HG03469 (cell line): ENCODE measurements around the gene RFX4.

ENCODE experiments used
- ATAC-seq: cut with Tn5 transposase; IDR thresholded peaks from one replicate; pipeline ENCODE4 v1.9.1; 2021; ENCODE audit warnings: mild to moderate bottlenecking, moderate library complexity, moderate number of reproducible peaks; ENCODE audit not compliant: unreplicated experiment

Gene RFX4

DNA sequence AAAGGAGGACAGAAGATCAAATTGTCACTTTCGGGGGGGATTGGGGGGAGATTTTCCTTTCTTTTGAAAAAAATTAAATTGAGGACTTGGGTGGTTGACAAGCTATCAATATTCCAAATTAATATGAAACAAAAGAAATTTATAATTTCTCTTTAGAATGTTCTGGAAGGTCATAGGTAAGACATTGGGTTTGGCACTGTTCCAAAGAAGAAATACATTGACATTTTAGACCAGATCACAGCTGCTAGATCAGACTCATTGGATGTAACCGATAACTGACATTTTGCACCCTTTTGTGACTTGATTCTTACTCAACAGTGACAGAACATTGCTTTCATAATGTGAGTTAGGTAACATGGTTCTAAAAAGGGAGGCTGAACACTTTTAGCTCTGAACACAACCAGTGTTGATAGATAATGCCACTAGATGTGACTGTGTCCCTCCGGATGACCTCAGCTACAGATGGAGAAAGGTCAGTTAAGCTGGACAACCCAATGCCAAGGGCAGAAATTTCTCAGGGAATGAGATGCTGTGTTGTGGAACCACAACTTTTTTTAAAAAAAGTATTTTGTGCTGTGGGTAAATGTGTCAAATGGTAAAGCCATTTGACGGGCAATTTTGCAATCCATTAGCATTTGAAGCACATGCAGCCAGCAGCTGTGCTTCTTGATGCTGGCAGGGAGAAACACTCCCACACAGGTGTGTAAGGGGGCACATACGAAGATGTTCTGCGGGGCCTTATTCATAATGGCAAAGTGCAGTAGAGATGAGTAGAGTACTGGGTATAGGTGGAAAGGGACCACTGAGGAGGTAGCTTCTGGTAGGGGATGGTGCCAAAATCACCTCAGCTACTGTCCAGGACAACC lies 62.9 kb downstream of the RFX4 start:
- ATAC-seq, result no peak

DNA sequence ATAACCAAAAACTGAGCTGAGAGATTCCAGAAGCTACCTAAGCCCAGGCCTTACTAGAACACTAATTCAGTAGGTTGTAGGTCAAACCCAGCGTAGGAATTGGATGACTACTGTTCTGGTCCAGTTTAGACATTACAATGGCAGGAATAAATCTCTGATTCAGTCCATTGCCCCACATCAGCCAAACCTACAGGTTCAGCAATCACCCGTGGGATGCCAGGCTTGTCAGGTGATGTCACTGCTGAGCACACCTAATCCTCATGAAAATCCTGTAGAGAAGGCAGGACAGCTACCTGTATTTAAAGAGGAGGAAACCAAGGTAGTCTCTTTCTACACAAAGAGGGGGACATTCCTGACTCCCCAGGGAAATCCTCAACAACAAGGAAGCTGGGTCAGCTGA lies 63.7 kb downstream of the RFX4 start:
- ATAC-seq, result no peak

GRCh38 chr12:106647793-106648514 lies 65.2 kb downstream of the RFX4 start:
- ATAC-seq, result no peak

GRCh38 chr12:106648736-106649135 lies 65.9 kb downstream of the RFX4 start:
- ATAC-seq, result no peak

DNA sequence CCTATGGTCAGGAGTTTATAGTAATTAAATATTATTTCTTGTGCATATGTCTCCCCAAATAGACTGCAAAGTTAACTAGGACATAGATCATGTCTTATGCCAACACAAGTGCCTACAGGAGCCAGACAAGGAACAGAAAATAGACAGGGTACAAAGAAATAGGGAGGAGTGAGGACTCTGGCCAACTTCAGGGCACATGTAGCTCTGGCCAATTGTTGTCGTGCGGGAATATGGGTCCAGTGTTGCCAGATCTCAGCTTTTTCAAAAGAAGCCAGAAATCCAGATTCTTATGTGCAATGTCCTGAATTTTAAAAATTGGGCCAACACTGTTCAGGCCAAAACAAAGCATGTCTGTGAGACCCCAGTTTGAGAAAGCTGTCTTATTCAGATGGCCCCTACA lies 68.7 kb downstream of the RFX4 start:
- no peak for ATAC-seq

DNA sequence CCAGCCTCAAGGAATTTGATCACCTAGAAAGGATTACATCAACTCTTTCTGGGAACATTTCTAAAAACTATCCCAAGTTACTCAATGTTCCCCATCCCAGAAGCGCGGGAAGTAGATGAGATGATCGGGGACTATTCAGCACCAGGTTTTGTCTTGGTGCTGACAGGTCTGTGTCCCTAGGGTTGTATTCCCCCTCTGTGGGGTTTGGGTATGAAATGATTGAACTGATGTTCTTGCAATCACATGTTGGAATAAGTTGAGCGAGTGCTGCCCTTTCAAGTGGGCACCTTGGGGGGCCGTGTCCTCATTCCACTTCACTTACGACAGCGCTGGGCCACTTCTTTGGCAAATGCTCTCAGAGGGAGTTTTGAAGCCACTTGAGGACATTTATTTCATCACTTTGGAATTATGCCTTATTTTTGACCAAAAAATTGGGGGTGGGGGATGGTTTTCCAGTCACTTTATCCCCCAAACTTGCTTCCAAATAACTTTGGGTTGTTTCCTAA lies 69.8 kb downstream of the RFX4 start:
- no peak for ATAC-seq

- ATAC-seq, result no peak
Observed at GRCh38 chr12:106655577-106655976, 72.8 kb downstream of the RFX4 start.

DNA sequence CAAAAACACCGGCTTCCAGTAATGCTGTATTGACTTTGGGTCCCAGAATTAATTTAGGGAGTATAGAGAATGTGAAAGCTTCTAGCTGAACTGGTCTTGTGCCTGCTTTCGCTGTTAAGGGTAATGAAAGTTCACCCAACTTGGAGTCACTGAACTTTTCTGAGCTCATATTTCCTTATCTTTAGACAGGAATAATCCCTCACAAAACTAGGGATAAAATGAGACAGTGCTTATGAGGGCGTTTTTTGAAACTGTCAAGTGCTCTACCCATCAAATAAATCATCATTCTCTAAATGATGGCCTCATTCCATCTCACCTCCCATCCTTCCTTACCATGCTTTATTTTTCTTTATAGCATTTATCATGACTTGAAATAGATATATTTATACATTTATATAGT lies 74.7 kb downstream of the RFX4 start:
- no peak for ATAC-seq

- no peak for ATAC-seq
Observed at GRCh38 chr12:106663385-106663784, 80.6 kb downstream of the RFX4 start.

- ATAC-seq, result no peak
Observed at GRCh38 chr12:106669216-106669615, 86.4 kb downstream of the RFX4 start.

- ATAC-seq, result no peak
Observed at GRCh38 chr12:106670131-106670530, 87.3 kb downstream of the RFX4 start.

DNA sequence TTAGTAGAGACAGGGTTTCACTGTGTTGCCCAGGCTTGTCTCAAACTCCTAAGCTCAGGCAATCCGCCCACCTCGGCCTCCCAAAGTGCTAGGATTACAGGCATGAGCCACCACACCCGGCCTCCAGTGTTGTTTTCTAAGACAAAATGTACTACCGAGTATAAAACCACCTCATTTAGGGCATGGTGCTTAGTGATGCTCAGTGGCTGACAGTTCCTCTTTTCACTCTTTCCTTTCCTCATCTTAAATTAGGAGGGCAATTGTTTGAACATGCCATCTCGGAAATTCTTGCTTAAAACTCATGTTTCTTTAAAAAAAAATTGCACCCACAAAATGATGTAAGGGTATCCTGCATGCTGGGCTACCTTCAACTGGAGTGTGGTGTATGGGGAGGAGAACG lies 89.0 kb downstream of the RFX4 start:
- ATAC-seq, result no peak

GRCh38 chr12:106672314-106673025 lies 89.7 kb downstream of the RFX4 start:
- ATAC-seq, result no peak

DNA sequence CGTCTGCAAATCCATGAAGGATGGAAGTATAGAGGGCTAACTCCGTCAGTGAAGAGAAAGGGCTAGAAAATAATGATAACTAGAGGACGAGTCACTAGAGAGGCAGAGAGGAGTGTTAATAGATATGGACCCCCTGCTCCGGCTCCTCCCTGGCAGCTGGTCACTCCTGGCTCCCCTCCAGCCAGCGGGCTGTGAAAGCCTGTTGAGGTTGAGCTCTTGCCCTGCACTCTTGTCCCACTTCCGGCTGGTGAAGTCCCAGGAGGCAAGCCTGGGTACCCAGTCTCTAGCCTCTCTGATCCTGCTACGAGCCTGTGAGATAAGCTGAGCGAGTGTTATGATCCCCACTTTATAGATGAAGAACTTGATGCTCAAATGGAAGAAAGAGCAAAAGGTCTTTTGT lies 90.3 kb downstream of the RFX4 start:
- no peak for ATAC-seq

DNA sequence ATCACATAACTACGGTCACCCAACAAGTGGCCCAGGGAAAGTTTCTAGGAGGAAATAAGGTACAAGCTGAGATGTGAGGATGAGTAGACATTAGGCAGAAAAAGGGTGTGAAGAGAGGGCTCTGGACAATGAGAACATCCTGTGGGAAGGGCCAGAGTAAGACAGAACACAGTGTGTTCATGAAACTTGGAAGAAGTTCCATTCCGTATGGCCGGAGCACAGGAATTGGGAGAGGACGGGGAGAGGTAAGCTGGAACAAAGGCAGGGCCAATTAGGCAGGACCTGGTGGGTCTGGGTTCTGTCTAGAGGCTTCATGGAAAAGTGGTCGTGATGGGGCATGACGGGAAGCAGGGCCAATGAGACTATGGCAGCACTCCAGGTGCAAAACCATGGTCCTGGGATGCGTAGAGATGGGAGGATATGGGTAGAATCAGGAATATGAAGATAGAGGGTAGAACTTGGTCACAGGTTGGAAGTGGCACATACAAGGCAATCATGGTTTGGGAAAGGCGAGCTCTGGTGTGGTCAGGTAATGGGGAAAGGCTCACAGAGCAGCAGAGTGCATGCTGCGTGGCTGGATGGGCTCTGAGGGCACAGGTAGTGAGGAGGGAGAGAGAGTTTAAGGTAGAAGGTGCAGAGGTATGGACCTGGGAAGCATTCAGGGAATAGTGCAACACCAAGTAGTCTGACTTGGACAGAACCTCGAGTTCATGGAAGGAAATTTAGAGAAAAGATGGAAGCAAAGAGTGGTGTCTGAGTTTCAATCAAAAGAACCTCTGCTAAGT lies 93.0 kb downstream of the RFX4 start:
- no peak for ATAC-seq

GRCh38 chr12:106679574-106679973 lies 96.8 kb downstream of the RFX4 start:
- no peak for ATAC-seq

- ATAC-seq, result no peak
Observed at GRCh38 chr12:106680280-106680679, 97.5 kb downstream of the RFX4 start.

DNA sequence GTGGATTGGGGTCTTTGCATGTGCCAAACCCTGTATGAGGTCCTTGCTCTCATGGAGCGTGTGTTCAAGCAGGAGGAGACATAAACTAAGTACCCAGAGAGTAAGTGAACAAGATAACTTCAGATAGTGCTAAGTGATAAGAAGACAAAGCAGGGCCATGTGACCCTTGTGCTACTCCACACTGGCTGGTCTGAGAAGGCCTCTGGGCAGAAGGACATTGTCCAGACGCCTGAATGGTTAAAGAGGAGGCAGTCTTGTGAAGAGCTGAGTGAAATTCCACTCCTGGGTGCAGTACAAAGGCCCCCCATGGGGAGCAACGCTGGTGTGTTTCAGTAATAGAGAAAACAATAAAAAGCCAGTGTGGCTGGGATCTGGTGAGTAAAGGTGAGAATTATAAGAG lies 98.4 kb downstream of the RFX4 start:
- no peak for ATAC-seq

DNA sequence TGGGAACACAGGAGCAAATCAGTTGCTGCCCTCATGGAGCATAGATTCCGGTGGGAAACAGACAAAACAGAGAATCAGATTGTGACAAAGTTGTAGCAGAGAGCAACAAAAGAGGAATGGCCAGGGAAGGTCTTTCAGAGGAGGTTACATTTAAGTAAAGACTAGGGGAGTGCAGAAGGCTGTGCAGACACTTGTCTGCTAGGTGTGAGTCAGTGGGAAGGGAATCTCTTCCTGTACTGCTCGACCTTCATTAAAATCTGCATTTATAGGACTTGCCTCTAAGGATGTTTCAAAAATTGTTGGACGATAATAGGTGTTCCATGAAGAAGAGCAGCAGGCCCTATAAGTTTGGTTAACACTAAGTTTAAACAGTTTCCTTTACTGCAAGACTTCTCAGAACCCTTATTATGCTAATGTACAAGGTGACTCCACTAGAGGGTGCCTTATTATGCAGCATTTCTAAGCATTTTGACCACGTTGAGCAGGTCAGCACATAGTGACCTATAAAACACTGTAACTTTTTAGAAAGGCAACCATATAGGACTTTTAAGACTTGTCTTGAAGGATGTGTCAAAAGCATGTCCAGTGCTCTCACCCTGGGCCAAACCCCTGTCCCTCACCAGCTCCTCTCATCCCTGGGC lies 99.9 kb downstream of the RFX4 start:
- ATAC-seq, result no peak

- ATAC-seq, result no peak
Observed at GRCh38 chr12:106684497-106684896, 101.7 kb downstream of the RFX4 start.
